Adipocyte (in vitro differentiated cells): Measurements from ENCODE around the gene NXPE3.

ENCODE experiments used
- DNase-seq: peaks from one replicate; pipeline ENCODE4 v3.0.0-alpha.2; 2015; ENCODE audit warnings: low read depth
- H3K27me3 ChIP-seq: replicated peaks from 2 replicates; pipeline ENCODE4 v1.7.0; 2013; ENCODE audit warnings: mild to moderate bottlenecking, low read length, moderate library complexity; ENCODE audit not compliant: control insufficient read depth, insufficient read depth
- H3K36me3 ChIP-seq: 2 replicates; pipeline ENCODE4 v1.7.0; 2013; ENCODE audit warnings: low read length, mild to moderate bottlenecking, moderate library complexity; ENCODE audit not compliant: control insufficient read depth, insufficient read depth, severe bottlenecking
- H3K4me1 ChIP-seq: 2 replicates; pipeline ENCODE4 v1.7.0; 2013; ENCODE audit warnings: mild to moderate bottlenecking, low read length, moderate library complexity; ENCODE audit not compliant: control insufficient read depth, insufficient read depth
- H3K4me3 ChIP-seq: 2 replicates; pipeline ENCODE4 v1.7.0; 2013; ENCODE audit warnings: mild to moderate bottlenecking, low read length, moderate library complexity
- H3K9ac ChIP-seq: 2 replicates; pipeline ENCODE4 v1.7.0; 2013; ENCODE audit warnings: mild to moderate bottlenecking, low read length, moderate library complexity
- H3K9me3 ChIP-seq: 2 replicates; pipeline ENCODE4 v1.7.0; 2013; ENCODE audit warnings: mild to moderate bottlenecking, low read length, moderate library complexity; ENCODE audit not compliant: control insufficient read depth

Gene NXPE3

DNA sequence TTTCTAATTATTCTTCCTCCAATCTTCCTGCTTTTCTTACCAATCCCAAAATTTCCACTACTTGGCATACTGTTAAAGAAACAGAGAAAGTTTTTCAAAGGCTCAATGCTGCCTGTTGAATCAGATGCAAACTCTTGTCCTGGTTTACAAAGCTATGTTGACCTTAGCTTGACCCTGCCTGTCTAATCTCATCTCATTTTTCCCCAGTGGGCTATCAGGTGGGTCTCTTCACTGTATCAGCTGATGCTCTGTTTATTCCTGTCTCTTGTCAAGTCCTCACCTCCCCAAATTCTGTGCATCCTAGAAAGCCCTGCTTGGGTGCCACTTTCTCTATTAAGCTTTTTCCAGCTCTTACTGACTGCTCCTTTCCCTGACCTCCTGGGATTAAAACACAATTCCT lies 88.5 kb downstream of the NXPE3 start:
- no peak for DNase-seq

DNA sequence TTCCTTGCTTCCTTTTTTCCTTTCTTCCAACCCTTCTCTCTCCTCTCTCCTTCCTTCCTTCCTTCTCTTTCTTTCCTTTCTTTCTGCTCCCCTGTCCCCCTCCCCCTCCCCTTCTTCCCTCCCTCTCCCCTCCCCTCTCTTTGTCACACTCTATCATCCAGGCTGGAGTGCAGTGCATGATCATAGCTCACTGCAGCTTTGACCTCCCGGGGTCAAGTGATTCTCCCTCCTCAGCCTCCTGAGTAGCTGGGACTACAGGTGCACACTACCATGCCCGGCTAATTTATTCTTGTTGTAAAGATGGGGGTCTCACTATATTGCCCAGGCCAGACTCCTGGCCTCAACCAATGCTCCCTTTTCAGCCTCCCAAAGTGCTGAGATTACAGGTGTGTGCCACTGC lies 89.0 kb downstream of the NXPE3 start:
- H3K4me3 ChIP-seq = no peak overlapping the region
- DNase-seq = no peak
- H3K9me3 ChIP-seq = no peaks in the 10 kb centered on the region
- H3K9ac ChIP-seq = no peak overlapping the region
- peaks cover 3% of the 10 kb centered on the region for H3K4me1 ChIP-seq
- H3K27me3 ChIP-seq = no peaks in the 10 kb centered on the region
- H3K36me3 ChIP-seq = no peaks in the 10 kb centered on the region

More for the DNA sequence above, 88.5 kb downstream of the NXPE3 start:
- Histone ChIP-seq H3K4me3 (no peak overlapping the region), H3K4me1 (peaks cover 3% of the 10 kb centered on the region), H3K9me3 (no peaks in the 10 kb centered on the region), H3K9ac (no peak overlapping the region), H3K27me3 (no peaks in the 10 kb centered on the region), H3K36me3 (no peaks in the 10 kb centered on the region)

DNA sequence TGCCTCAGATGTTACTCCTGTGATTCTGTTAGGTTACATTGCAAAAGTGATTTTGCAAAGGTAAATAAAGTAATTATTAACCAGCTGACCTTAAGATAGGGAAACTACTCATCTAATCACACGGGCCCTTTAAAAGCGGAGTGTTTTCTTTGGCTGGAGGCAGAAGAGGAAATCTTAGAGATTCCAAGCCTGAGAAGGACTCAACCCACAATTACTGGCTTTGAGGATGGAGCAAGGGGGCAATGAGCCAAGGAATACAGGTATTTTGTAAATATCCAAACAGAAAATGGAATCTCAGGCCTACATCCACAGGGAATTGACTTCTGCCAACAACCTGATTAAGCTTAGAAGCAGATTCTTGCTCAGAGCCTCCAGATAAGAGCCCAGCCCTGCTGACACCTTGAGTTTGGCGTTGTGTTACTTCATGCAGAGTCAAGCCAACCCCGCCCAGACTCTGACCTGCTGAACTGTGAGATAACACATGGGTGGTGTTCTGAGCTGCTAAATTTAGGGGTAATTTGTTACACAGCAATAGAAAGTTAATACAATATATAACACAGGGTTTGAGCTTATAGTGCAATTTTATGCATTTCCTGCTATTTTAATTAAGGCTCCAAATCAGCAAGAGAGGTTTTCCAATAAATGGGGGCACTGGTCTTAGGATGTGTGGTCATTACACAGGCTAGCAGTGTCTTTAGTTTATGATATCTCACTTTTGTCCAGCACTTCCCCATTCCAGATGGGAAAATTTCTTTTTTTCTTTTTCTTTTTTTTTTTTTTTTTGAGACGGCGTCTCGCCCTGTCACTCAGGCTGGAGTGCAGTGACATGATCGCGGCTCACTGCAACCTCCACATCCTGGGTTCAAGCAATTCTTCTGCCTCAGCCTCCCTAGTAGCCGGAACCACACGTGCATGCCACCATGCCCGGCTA lies 89.8 kb downstream of the NXPE3 start:
- H3K9ac ChIP-seq = no peak overlapping the region
- DNase-seq = no peak

DNA sequence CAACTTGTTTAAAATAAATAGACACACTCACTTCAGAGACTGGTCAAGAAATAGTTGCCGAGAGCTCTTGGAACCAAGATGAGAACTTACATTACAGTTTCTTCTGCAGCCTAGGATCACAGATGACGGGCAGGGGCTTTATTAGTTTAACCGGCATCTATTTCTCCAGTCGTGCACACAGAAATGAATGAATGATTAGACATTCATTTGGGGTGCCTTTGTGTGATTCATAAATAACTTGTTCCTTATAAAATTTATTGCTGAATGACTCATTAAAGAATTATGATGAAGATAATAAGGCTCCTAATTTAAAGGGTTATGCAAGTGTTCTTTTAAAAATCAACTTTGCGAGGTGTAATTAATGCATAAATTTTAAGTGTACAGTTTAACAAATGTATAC lies 91.1 kb downstream of the NXPE3 start:
- Histone ChIP-seq H3K9ac (no peak overlapping the region), H3K36me3 (no peaks in the 10 kb centered on the region), H3K4me1 (peaks cover 3% of the 10 kb centered on the region), H3K27me3 (no peaks in the 10 kb centered on the region), H3K9me3 (no peaks in the 10 kb centered on the region), H3K4me3 (no peak overlapping the region)
- no peak for DNase-seq

More for the DNA sequence above, 89.8 kb downstream of the NXPE3 start:
- no peak overlapping the region for H3K4me3 ChIP-seq
- H3K27me3 ChIP-seq = no peaks in the 10 kb centered on the region
- peaks cover 3% of the 10 kb centered on the region for H3K4me1 ChIP-seq
- no peaks in the 10 kb centered on the region for H3K9me3 ChIP-seq
- H3K36me3 ChIP-seq = no peaks in the 10 kb centered on the region

DNA sequence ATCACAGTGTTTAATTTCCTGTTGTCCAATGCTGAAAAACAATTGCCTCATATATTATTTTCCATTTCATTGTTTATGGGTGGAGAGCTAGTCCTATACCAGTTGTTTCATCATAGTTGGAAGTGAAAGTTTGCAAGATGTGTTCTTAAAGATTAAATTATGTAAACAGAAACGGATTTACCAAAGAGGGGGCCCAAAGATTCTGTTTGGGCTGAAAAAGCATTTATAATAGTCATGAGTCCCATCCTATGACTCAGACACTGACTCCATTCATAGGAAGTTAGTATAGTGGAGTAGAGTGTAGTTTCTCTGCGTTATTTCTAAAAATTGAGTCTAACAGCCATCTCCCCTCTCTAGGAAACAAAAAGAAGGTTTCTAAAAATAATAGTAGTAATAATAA lies 94.6 kb downstream of the NXPE3 start:
- DNase-seq = peak; percentile 80
- Histone ChIP-seq H3K4me1 (peaks cover 3% of the 10 kb centered on the region), H3K36me3 (no peaks in the 10 kb centered on the region), H3K9me3 (no peaks in the 10 kb centered on the region), H3K9ac (no peak overlapping the region), H3K4me3 (no peak overlapping the region), H3K27me3 (no peaks in the 10 kb centered on the region)

DNA sequence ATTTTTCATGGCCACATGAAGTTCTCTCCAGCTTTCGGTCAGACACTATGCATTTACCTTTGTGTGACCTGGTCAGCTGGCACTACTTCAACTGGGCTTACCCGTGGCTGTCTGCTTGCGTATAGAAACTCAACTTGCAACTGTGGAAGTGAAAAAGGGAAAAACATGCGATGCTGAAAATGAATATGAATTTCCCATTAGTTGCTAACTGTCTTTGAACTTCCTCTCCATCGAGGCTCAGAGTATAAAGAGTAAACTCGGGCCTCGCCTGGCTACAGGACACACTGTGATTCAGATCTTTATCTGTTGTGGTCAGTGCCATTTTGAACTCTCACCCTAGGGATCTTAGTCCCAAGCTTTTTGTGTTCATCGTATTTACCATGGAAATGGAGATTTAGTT lies 97.1 kb downstream of the NXPE3 start:
- DNase-seq = no peak
- Histone ChIP-seq H3K27me3 (no peaks in the 10 kb centered on the region), H3K4me3 (no peak overlapping the region), H3K36me3 (no peaks in the 10 kb centered on the region), H3K9ac (no peak overlapping the region), H3K9me3 (no peaks in the 10 kb centered on the region), H3K4me1 (no peaks in the 10 kb centered on the region)
